HepG2 (cell line): Measurements from ENCODE around the gene MGLL. TPM values are rescaled to one million over a fixed set of nuclear protein-coding genes. Genes with fewer than 3 reads are reported as not detected.
A peak's percentile ranks its signal among the peaks of the same experiment; 100 is the strongest.

ENCODE experiments used
- ATAC-seq: fragments of 200-7000 bp; cut with Tn5 transposase; 3 replicates; pipeline ENCODE4 v1.9.1; 2020; ENCODE audit warnings: mild to moderate bottlenecking, moderate library complexity
- BruUV-seq: library from RNA; stranded (reverse); fragments of 400-500 nt; replicated peaks from 2 replicates; lab custom pipeline; 2021; lab: Mats Ljungman, UMichigan
- CTCF ChIA-PET: fragments of 300-600 bp; formaldehyde crosslinking; extraction: SDS; loops from one replicate; lab custom pipeline; 2021; ENCODE audit warnings: low total read pairs, inconsistent platforms, low intra/inter-chr PET ratio; lab: Yijun Ruan, JAX
- POLR2A ChIA-PET: fragments of 350-600 bp; sonication (Branson Sonifier 250); formaldehyde crosslinking; loops from one replicate; lab custom pipeline; 2020; ENCODE audit warnings: antibody characterized with exemption, inconsistent platforms; lab: Yijun Ruan, JAX
- DNase-seq: peaks from one replicate; pipeline ENCODE4 v3.0.0-alpha.2; 2015; ENCODE audit warnings: low spot score
- FAIRE-seq: peaks from 3 replicates; lab custom pipeline; 2011; peaks lifted over from hg19 to GRCh38; lab: Jason Lieb, UNC
- H2AFZ ChIP-seq: one replicate; pipeline ENCODE4 v1.6.1; 2011; ENCODE audit warnings: low read length, inconsistent platforms
- H3K27ac ChIP-seq: fragments of 300-600 bp; 3 replicates; pipeline ENCODE4 v1.8.0; 2011; ENCODE audit warnings: mixed run types, mild to moderate bottlenecking, mixed read lengths, low read length, inconsistent platforms; ENCODE audit not compliant: insufficient read depth; ENCODE audit errors: extremely low read length
- H3K27me3 ChIP-seq, 2 experiments: fragments of 200-600 bp in 1 of 2; 2 replicates in 1 of 2; 3 replicates in 1 of 2; pipeline versions ENCODE4 v1.6.0 to v1.8.0; 2011; ENCODE audit warnings: low read length in 2 of 2, mild to moderate bottlenecking in 2 of 2, moderate library complexity in 2 of 2, inconsistent platforms in 1 of 2; ENCODE audit not compliant: insufficient read depth in 2 of 2, control insufficient read depth in 1 of 2
- H3K36me3 ChIP-seq, 2 experiments: fragments of 200-600 bp in 1 of 2; replicated peaks in 1 of 2; 2 replicates in 1 of 2; 3 replicates in 1 of 2; pipeline versions ENCODE4 v1.5.1 to v1.8.0; 2011; ENCODE audit warnings: low read length in 2 of 2, inconsistent platforms in 1 of 2; ENCODE audit not compliant: insufficient read depth in 2 of 2, control insufficient read depth in 1 of 2
- H3K4me1 ChIP-seq: 2 replicates; pipeline ENCODE4 v1.5.1; 2012; ENCODE audit warnings: low read length, inconsistent platforms; ENCODE audit not compliant: insufficient read depth
- H3K4me2 ChIP-seq: 2 replicates; pipeline ENCODE4 v1.6.0; 2011; ENCODE audit warnings: low read depth, low read length, inconsistent platforms
- H3K4me3 ChIP-seq, 3 experiments: fragments of 200-600 bp in 1 of 3; sonication (generic), shearing (Covaris generic) in 1 of 3; replicated peaks in 1 of 3; 2 replicates each; pipeline ENCODE4 v1.5.1; 2011 to 2016; ENCODE audit warnings: low read length in 3 of 3, inconsistent platforms in 2 of 3, low read depth in 2 of 3, mild to moderate bottlenecking in 2 of 3, control low read depth in 1 of 3, mixed read lengths in 1 of 3; ENCODE audit not compliant: insufficient read depth in 1 of 3
- H3K79me2 ChIP-seq: one replicate; pipeline ENCODE4 v1.6.1; 2011; ENCODE audit warnings: low read length, inconsistent platforms; ENCODE audit not compliant: insufficient read depth
- H3K9ac ChIP-seq: 2 replicates; pipeline ENCODE4 v1.6.0; 2011; ENCODE audit warnings: mild to moderate bottlenecking, low read depth, low read length, inconsistent platforms; ENCODE audit not compliant: insufficient read depth
- H3K9me3 ChIP-seq: 2 replicates; pipeline ENCODE4 v1.5.1; 2012; ENCODE audit warnings: mild to moderate bottlenecking, low read length
- H4K20me1 ChIP-seq: 2 replicates; pipeline ENCODE4 v1.6.0; 2011; ENCODE audit warnings: inconsistent platforms, mild to moderate bottlenecking, low read length, moderate library complexity; ENCODE audit not compliant: insufficient read depth
- AKNA ChIP-seq: sonication (generic); formaldehyde crosslinking; IDR thresholded peaks from 2 replicates; pipeline ENCODE4 v1.4.0; 2020; ENCODE audit warnings: missing genetic modification reagents, borderline replicate concordance
- ARID5B ChIP-seq: IDR thresholded peaks from 2 replicates; pipeline ENCODE4 v1.4.0; 2020; ENCODE audit warnings: mild to moderate bottlenecking, missing genetic modification reagents
- CERS6 ChIP-seq: sonication (generic); formaldehyde crosslinking; IDR thresholded peaks from 2 replicates; pipeline ENCODE4 v1.5.0; 2020; ENCODE audit warnings: missing genetic modification reagents
- HIC2 ChIP-seq: sonication (generic); formaldehyde crosslinking; IDR thresholded peaks from 2 replicates; pipeline ENCODE4 v1.9.0; 2022; ENCODE audit warnings: low read depth, missing genetic modification reagents
- KDM6A ChIP-seq: IDR thresholded peaks from 2 replicates; pipeline ENCODE4 v1.6.1; 2016; ENCODE audit warnings: low read depth
- SMC3 ChIP-seq: IDR thresholded peaks from 2 replicates; pipeline ENCODE4 v1.6.1; 2011; ENCODE audit warnings: low read length, improper control_type of control experiment
- SRSF4 ChIP-seq: fragments of 200-400 bp; formaldehyde crosslinking; IDR thresholded peaks from one replicate; pipeline ENCODE4 v1.6.1; 2018; ENCODE audit warnings: mild to moderate bottlenecking, low read depth, low read length, moderate library complexity; ENCODE audit not compliant: poor library complexity, severe bottlenecking
- SSRP1 ChIP-seq: IDR thresholded peaks from 2 replicates; pipeline ENCODE4 v1.6.1; 2016; ENCODE audit warnings: control low read depth
- TARDBP ChIP-seq: sonication (generic); formaldehyde crosslinking; IDR thresholded peaks from 2 replicates; pipeline ENCODE4 v1.8.0; 2022; ENCODE audit warnings: mild to moderate bottlenecking, missing genetic modification reagents
- ZNF569 ChIP-seq: sonication (generic); formaldehyde crosslinking; IDR thresholded peaks from 2 replicates; pipeline ENCODE4 v1.5.0; 2020; ENCODE audit warnings: mild to moderate bottlenecking, missing genetic modification reagents, moderate library complexity, borderline replicate concordance
- WGBS: methylation state at CpG from one replicate; pipeline ENCODE4 v1.1.6; 2017; ENCODE audit warnings: low lambda C conversion rate; 5-methylcytosine and 5-hydroxymethylcytosine counted together
- in situ Hi-C: cut with HindIII; loops from 2 replicates; pipeline ENCODE4 v1.10.0; 2017; ENCODE audit warnings: low pct_unique_long_range_greater_than_20kb; ENCODE audit not compliant: extremely low pct_ligation_motif_present
- intact Hi-C: fragments of 100-400 bp; cut with micrococcal nuclease; formaldehyde crosslinking; loops from one replicate; pipeline ENCODE4 v1.10.0; 2022; ENCODE audit not compliant: unreplicated experiment
- polyA plus RNA-seq, 8 experiments: library from polyadenylated mRNA; depleted of rRNA in 3 of 8; stranded (reverse) in 7 of 8; unstranded in 1 of 8; fragments of >200 nt; fragmentation: Illumina TruSeq in 4 of 8; extraction: Trizol in 4 of 8; gene quantifications; 2 replicates each; pipeline versions ENCODE4 v1.2.1 to v1.2.3, GENCODE V29; 2011 to 2016; ENCODE audit warnings: low read depth in 4 of 8, missing spikeins in 1 of 8, mixed read lengths in 1 of 8; ENCODE audit not compliant: insufficient read depth in 1 of 8
- total RNA-seq, 5 experiments: library from RNA; depleted of rRNA; stranded (reverse); fragments of >200 nt; fragmentation: Illumina TruSeq; extraction: Trizol; gene quantifications; 2 replicates each; pipeline ENCODE4 v1.2.3, GENCODE V29; 2016; ENCODE audit warnings: low read depth in 1 of 5

Gene MGLL
- total and polyA plus RNA-seq, 2 of the 13 experiments (the other 11 are each of a cell fraction or from before 2014, with no cell fraction given): not detected

- TF ChIP-seq TARDBP: no peak
- TF ChIP-seq KDM6A (CRISPR knock-in tag): no peak
- TF ChIP-seq CERS6 (CRISPR knock-in tag): no peak
- no peak for TF ChIP-seq ZNF569 (CRISPR knock-in tag)
- no peak for TF ChIP-seq ARID5B
- TF ChIP-seq SRSF4: no peak
- TF ChIP-seq, all 625 proteins: peak for 0
Observed at GRCh38 chr3:127855246-127855645, 32.9 kb upstream of the MGLL start (continued).

- WGBS: 6% methylated on average over 9 of the region's 10 CpGs
- no peaks in the 10 kb centered on the region for H3K36me3 ChIP-seq
- intact Hi-C loops: loop anchor here (2.0 kb wide), 1 partner anchor 117 kb away; no protein-coding TSS in a partner anchor
- peak overlapping the region; percentile 47 for H3K4me2 ChIP-seq
- ChIA-PET CTCF (interaction anchor here (1.6 kb wide), 1 partner anchor 106 kb away, joined by 5 read pairs; no protein-coding TSS in a partner anchor), POLR2A (no interaction called here)
- BruUV-seq: no TSS peak
- H3K27me3 ChIP-seq: peaks cover 0 to 22% of the 10 kb centered on the region in 2 experiments; a peak in 2 of 5 replicates
- no peaks in the 10 kb centered on the region for H3K4me1 ChIP-seq
- in situ Hi-C loops: loop anchor here (10.0 kb wide), 1 partner anchor 111 kb away; no protein-coding TSS in a partner anchor
- H3K27ac ChIP-seq: no peak overlapping the region
- H3K9me3 ChIP-seq: no peaks in the 10 kb centered on the region
- H2AFZ ChIP-seq: no peak overlapping the region
- DNase-seq: peak; percentile 17
- H3K79me2 ChIP-seq: no peaks in the 10 kb centered on the region
- peak; percentile 84 for ATAC-seq
- H3K9ac ChIP-seq: no peak overlapping the region
- FAIRE-seq: peak; percentile 30
- no peaks in the 10 kb centered on the region for H4K20me1 ChIP-seq
- H3K4me3 ChIP-seq: no peak overlapping the region
- no peak for TF ChIP-seq HIC2 (CRISPR knock-in tag)
- TF ChIP-seq AKNA (CRISPR knock-in tag): no peak
- peak; percentile 53; the same call in 1 of the 2 replicates for TF ChIP-seq SMC3
- TF ChIP-seq SSRP1 (CRISPR knock-in tag): no peak
Observed at GRCh38 chr3:127853681-127854080, 31.4 kb upstream of the MGLL start.
